Measurements from ENCODE around the gene PADI2.
"Not testable (repeated sequence)": the region's sequence is repeated elsewhere in the genome, so short reads cannot be mapped to it uniquely, and the experiment has no call there.

PADI2 gene

GRCh38 chr1:17080085-17080759, 39.0 kb downstream of the PADI2 start:
- DNase-seq = no peak

DNA sequence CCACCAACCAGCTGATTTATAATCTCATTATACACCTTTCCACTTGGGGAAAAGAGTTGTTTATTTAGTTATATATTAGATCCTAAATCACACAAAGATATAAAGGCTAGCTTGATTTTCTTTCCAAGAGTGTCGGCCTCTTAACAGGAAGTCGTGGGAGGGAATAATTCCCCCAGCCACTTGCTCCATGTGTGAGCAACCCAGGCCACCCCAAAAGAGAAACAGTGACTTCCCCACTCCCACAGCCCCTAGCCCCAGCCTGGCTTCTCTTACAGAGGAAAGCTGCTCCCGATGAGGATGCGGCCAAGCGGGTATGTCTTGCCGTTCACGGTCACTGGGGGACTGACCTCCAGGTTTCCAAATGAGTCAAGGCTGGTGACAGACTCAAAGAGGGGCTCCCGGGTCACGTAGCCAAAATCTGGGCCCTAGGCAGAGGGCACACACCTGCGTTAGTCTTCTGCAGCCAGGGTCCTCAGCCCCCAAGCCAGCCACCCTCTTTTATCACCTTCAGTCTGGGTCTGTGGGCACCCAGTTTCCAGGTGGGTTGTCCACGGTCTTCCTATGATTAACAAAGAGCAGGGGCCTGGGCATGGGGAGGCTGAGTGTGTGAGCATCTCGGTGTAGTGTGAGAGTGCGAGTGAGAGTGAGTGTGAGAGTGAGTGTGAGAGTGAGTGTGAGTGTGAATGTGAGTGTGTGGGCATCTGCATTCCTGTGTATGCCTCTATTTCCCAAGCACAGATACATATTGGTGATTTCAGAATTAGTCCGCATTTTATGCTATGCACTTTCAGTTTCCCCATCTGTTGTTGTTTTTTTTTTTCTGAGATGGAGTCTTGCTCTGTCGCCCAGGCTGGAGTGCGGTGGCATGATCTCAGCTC, 40.0 kb downstream of the PADI2 start:
- DNase-seq = no peak

- no peak for DNase-seq
These were observed 43.6 kb downstream of the PADI2 start for GRCh38 chr1:17075470-17076255.

DNA sequence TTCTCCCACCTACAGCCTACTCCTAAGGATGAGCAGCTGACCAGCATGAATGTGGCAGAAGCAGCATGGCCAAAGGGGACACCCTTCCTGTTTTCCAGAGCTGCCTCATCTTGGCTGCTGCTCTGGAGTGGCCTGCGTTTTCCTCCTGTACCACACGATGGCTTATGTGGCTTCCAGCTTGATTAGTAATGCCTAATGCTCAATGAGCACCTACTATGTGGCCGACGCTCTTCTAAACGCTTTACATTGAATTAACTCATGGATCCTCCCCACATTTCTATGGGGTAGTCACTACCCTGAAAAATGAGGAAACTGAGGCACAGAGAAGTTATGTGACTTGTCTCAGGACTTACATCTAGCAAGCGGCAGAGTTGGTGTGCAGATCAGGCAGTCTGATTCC, 47.5 kb downstream of the PADI2 start:
- DNase-seq = no peak

GRCh38 chr1:17070163-17070525, 49.1 kb downstream of the PADI2 start:
- DNase-seq = no peak

GRCh38 chr1:17069452-17070162, 49.6 kb downstream of the PADI2 start:
- DNase-seq = no peak

- DNase-seq = no peak
These were observed 50.5 kb downstream of the PADI2 start for GRCh38 chr1:17068789-17069188.

- no peak for DNase-seq
These were observed 51.6 kb downstream of the PADI2 start for GRCh38 chr1:17067465-17068240.

GRCh38 chr1:17067069-17067426, 52.2 kb downstream of the PADI2 start:
- no peak for DNase-seq

- DNase-seq = no peak
These were observed 52.7 kb downstream of the PADI2 start for GRCh38 chr1:17066361-17067068.

- no peak for DNase-seq
These were observed 53.6 kb downstream of the PADI2 start for GRCh38 chr1:17065666-17066065.

DNA sequence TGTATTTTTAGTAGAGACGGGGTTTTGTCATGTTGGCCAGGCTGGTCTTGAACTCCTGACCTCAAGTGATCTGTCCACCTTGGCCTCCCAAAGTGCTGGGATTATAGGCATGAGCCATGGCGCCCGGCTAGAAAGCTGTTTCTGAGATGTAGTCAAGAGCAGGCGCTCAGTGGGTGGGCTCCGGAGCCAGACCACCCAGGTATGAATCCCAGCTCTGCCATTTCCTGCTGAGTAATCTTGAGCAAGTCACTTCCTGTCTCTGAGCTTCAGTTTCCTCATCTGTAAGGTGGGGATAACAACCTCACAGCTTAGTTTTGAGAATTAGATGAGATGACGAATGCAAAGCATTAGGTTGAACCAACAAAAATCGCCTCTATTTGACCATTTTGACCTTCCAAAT, 56.5 kb downstream of the PADI2 start:
- not testable (repeated sequence) for DNase-seq

DNA sequence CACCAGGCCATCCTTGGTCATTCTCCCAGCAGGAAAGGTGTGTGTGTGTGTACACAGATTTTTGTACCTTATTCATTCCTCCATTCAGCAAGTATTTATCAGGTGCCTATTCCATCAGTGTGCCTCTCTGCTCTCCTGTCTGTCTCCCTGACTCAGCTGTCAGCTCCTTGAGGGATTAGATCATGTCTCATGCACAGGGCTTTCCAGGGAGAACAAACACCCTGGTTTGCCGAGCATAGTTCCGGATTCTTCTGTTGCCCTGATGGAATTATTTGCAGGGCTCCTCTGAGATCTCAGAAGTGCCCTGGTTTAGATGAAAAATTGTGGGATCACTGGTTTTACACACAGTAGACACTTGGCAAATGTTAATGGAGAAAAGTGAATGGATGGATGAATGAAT, 57.4 kb downstream of the PADI2 start:
- no peak for DNase-seq

DNA sequence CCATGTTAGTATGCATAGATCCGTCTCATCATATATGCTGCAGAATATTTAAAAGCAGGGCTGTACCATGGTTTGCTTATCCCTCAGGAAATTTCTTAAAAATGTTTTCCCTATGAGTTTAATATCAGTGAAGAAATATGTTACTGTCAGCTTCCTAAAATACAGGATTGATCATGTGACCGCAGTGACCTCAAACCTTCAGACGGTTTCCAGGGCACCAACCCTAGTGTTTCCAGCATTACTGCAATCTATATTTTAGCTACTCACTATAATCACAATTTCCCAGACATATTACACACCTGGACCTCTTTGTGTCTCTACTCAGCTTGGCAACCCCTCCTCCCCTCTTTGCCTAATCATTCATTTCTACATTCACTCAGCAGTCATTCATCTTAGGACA, 57.8 kb downstream of the PADI2 start:
- no peak for DNase-seq

GRCh38 chr1:17060306-17060749, 58.9 kb downstream of the PADI2 start:
- DNase-seq = no peak

- no peak for DNase-seq
These were observed 59.6 kb downstream of the PADI2 start for GRCh38 chr1:17059391-17060305.

DNA sequence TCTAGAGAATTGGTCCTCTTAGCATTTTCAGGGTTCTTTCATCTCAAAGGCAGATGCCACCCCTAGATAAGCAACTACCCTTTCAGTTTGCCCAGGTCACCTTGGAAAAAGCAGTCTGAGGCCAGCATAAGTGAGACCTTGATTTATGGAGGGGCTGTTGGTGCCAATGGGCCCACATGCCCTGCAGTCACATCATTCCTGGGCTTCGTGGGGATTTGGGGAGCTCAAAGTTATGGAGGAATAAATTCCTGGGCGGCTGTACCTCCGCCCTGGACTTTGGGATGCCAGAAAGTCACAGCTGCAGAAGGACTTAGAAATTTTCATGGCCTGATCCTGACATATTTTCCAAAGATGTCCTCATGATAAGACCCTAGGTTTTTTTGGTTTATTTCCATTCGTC, 62.7 kb downstream of the PADI2 start:
- DNase-seq = no peak

GRCh38 chr1:17055801-17056200, 63.5 kb downstream of the PADI2 start:
- DNase-seq = no peak

- DNase-seq = peak; percentile 74
These were observed 65.4 kb downstream of the PADI2 start, which contains the start of gene SDHB for GRCh38 chr1:17053685-17054410. Gene SDHB (minus strand): TSS chr1:17054032. CDS start chr1:17054019, 13 bp downstream.

Measured in NCI-H1436 treated with DMSO at 0.1 percent for 48 hours (cell line).